GM18870 (cell line): Measurements from ENCODE around the gene AGTR1.
"Not testable (repeated sequence)": the region's sequence is repeated elsewhere in the genome, so short reads cannot be mapped to it uniquely, and the experiment has no call there.

Experiments used
- ATAC-seq: cut with Tn5 transposase; IDR thresholded peaks from one replicate; pipeline ENCODE4 v1.9.1; 2021; ENCODE audit warnings: moderate library complexity; ENCODE audit not compliant: unreplicated experiment

AGTR1 gene

DNA sequence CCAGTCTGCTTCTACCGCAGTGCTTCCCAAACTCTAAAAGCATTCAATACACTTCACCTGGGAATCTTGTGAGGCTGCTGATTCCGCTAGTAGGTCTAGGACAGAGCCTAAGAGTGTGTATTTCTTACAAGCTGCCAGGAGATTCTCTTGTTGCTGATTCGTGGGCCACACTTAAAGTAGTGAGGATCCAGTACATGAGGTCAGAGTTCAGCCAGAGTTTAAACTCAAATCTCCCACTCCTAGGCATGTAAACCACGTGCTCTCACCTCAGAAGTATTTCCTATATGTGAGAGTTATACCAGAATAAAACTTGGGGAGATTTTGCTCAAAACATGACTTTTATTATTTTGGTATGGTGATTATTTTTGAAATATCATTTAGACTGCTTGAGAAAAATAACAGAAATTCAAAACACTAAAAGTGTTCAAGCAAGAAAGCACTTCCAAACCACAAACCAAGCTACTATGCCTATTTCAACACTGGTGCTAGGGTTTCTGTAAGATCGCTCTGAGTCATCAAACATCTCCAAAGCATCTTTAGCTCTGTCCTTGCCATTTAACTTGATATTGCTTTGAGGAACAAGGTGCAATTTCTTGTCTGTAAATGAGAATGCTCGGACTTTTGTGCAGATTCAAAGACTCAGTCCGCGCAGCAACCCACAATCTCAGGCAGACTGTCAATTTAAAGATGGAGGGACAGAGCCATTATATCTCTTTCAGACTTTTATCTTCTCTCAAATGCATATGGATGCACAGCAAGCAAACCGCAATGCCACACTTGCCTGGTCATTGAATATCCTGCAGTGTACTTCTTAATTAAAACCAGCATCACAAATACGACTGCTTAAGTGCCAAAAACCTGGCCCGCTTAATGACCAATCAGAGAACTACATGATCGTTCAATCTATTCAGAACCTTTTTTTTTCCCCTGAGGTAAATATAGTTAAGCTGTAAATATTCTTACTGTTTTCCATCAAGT, 59.8 kb downstream of the AGTR1 start:
- ATAC-seq, result no peak

- no peak for ATAC-seq
These were observed 60.7 kb downstream of the AGTR1 start for GRCh38 chr3:148758303-148758884.

GRCh38 chr3:148759430-148759829, 61.7 kb downstream of the AGTR1 start:
- no peak for ATAC-seq

DNA sequence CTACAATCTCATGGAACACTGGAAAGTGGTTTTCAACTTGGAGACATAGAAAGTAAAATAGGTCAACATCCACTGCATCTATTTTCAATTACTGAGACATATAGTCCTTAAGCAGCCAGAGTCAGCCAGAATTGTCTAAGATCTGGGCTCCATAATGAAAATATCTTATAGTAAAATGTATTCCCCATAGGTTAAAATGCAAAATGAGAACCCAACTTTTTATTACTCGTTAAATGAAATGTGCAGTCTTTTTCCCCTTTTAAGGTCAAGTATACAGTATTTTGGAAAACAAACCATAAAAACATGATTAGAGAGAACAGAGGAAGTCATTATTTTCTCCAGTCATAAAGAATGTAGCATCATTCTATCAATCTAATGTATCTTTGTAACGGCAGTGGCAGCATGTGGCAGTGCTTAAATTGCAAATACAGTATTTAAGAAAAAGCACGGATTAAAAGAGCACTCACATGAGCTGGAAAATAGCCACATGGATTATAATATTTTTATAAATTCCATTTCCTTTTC, 65.5 kb downstream of the AGTR1 start:
- no peak for ATAC-seq

DNA sequence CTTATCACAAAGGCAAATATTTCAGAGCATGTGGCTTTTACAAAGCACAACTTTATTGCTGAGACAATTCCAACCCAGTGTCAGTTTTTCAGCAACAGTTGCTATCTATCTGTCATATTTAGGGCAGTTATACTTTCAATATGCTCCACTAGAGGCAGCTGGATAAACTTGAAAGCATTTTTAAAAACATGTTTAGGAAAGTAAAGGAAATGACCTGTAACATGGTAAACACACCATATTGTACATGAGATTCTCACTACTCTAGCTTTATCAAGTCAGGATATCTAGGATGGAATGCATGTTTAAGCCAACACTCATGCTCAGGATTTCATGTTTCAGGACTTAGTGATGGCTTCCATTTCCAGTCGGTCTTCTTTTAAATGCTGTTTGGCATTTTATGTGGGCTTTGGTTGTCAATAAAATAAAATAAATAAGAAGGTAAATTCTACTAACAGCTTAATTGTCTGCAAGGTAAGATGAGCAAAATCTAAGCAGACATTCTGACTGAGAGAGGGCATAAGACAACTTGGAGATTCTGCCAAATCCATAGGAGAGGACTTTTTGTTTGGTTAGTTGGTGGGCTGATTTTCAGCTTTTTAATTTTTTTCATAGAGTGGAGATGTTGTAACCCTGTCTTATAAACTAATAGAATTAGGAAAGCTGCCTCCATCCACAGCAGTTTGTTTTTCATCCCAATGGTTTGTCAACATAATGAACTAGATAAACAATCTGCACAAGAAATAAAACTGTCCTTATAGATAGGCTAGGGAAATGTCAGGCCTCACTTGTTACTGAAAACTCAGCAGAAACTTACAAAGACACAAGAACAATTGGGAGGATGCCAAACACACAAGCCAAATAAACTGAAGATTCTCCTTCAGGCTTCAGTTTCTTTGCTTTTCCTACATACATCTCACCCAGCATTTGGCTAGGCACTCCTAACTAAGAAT, 66.6 kb downstream of the AGTR1 start:
- ATAC-seq, result no peak

DNA sequence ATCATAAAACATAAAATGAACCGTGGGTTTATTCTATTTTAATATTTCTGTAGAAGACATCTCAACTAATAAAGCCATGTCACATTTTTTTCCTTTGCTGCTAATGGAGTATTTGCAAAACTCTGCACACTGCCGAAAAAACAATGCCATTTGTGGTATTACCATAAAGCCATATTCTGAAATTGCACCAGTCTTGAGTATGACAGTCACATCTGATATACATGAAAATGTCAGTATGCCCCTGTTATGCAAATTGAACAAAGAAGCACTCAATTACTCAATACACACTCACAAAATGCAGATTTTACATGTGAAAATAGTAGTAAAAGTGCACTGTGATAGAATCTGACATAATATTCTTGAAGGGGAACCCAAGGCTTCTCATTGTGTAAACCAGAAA, 74.7 kb downstream of the AGTR1 start:
- ATAC-seq, result no peak

DNA sequence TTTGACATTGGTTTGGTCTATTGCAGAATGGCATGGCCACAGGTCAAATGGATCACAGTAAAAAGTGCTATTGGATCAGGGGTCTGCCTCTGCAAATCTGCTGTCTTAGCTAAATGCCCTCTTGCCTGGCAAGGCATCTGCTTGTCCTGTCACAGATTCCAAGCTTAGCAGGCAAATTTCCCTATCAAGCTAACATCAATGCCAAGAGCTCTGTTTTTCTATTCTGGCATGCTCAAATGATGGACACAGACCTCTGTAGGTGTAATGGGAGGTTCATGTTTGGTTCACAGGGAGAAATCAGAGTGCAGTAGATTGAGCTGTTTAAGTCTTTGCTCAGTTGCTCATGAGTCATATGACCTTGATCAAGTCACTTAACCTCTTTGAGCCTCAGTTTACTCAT, 75.1 kb downstream of the AGTR1 start:
- ATAC-seq, result no peak

DNA sequence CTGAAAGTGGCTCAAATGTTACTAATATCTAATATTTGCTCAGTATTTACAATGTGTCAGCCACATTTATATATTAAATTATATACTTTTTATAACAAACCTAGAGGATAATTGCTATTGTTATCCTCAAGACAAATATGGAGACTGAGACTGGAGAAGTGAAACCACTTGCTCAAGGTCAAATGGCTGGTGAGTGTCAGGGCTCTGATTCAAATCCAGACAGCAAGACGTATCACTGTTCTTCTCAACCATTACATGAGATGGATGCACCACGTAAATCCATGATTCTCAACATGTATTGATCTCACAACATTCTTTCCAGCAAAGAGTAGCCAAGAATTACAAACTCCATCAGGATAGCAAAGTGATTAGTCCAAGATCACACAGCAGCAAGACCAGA, 76.1 kb downstream of the AGTR1 start:
- ATAC-seq, result no peak

GRCh38 chr3:148778926-148779325, 81.2 kb downstream of the AGTR1 start:
- no peak for ATAC-seq

DNA sequence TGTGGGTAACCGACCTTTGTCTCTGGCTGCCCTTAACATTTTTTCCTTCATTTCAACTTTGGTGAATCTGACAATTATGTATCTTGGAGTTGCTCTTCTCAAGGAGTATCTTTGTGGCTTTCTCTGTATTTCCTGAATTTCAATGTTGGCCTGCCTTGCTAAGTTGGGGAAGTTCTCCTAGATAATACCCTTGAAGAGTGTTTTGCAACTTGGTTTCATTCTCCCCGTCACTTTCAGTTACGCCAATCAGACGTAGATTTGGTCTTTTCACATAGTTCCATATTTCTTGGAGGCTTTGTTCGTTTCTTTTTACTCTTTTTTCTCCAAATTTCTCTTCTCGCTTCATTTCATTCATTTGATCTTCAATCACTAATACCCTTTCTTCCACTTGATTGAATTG, 87.3 kb downstream of the AGTR1 start:
- not testable (repeated sequence) for ATAC-seq

GRCh38 chr3:148786159-148786558, 88.5 kb downstream of the AGTR1 start:
- ATAC-seq, result not testable (repeated sequence)

DNA sequence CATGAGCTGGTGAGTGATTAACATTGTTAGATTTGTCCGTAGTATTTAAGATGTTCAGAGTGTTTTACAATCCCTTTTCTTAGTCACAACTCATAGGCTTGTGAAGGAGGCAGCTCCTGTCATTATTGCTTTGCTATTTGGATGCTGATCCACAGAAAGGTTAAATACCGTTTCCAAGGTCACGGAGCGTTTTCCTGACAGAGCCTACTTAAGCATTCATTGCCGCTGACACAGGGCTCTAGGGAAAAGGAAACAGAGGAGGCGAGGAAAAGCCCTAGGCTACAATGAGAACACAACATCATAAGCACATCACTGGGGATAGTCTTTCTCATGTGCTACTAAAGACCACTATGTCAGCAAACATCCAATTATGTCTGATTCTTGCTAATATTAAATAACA, 91.4 kb downstream of the AGTR1 start:
- ATAC-seq, result no peak

DNA sequence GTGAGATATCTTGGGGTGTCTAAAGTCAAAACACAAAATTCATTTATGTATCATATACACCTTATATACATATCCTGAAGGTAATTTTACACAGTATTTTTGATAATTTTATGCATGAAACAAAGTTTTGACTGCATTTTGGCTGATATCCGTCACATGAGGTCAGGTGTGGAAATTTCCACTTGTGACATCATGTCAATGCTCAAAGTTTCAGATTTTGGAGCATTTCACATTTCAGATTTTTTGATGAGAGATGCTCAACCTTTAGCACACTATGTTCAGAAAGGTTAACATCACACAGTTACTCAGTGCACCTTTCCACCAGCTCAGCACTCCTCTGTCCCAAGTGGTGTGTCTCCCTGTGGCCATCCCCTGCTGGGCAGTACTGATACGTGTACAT, 92.2 kb downstream of the AGTR1 start:
- no peak for ATAC-seq

GRCh38 chr3:148790370-148790769, 92.7 kb downstream of the AGTR1 start:
- ATAC-seq, result no peak

DNA sequence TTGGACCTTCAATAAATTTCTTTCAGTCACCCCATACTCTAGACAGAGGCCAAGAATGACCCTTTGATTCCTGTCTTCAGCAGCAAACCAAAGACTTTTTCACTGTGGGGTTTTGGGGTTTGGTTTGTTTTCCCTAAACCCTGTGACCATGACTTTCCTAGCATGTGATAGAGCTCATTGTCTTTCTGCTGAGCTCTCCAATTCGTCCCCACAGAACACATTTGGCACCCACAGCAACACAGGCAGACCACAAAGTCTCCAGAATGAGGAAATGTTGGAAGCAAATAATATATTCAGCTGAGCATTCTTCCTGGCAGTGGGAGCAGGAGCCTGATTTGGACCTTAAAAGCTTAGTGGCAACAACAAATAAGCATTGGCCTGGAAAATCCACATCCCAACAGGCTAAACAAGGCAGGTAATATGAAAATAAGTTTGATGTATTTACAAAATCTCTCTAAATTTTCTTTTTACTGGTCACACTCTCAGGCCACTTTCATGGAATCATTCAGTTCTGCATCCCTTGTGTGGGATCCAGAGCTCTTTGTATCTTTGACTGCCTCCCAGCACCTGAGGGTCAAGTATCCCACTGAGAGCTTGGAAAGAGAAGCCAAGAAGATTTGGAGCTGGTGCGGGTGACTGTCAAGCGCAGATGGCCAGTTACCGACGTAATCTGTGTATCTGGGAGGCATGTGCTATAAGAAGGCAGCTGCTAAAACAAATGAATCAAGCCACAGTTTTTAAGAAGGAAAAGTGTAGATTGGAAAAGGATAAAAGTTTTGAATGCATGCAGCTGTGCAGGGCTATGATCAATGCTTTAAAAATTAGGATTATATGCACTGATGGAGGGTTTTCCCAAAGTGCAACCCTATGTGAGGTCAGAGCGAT, 93.4 kb downstream of the AGTR1 start:
- ATAC-seq, result no peak

DNA sequence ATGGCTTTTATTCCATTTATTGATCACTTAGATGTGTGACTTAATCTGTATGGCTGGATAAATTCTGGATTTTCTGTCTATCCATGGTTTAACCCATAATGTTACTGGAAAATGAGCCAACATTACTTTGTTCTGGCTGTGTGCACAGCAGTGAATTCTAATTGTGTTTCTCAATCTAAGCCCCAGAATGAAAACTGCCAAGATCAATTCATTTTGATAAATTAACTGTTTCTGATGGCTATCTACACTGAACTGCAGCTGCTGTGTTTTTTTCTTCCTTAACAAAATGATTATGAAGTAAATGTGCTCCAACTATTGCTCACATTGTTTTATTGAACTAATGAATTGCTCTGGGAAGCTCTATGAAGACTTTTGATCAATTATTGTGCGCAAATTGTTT, 94.2 kb downstream of the AGTR1 start:
- ATAC-seq, result no peak

- no peak for ATAC-seq
These were observed 94.8 kb downstream of the AGTR1 start for GRCh38 chr3:148792516-148792915.
